ENCODE results near the gene OR5AC2.

OR5AC2 gene

DNA sequence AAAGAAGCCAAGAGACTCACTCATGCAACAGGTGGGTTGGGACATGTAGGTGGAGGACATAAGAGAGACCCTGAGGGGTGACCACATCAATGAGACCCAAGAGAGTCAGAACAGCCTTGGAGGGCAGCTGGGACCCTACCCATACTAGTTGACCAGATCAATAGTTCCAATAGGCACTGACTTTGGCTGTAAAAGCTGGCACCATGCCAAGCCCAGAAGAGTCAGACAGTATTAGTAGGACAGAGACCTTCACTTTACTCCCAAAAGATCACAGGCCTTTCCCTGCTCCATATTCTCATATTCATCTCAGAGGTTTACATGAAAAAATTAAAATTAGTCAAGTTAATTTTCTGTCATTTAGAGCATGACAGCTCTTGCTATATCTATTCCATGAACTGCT, 30.9 kb upstream of the OR5AC2 start:
- no peaks in the 10 kb centered on the region for H3K36me3 ChIP-seq (ENCODE audit: insufficient read depth, low read length)
- no peaks in the 10 kb centered on the region for H3K27me3 ChIP-seq (ENCODE audit: insufficient read depth, low read length)
- no peaks in the 10 kb centered on the region for H3K4me1 ChIP-seq (ENCODE audit: insufficient read depth, low read length, severe bottlenecking)
- H4K20me1 ChIP-seq (ENCODE audit: insufficient read depth, low read length) = no peaks in the 10 kb centered on the region
- H3K4me2 ChIP-seq (ENCODE audit: low read length) = no peak overlapping the region
- no peaks in the 10 kb centered on the region for H3F3A ChIP-seq (ENCODE audit: insufficient read depth, low read length)
- no peak for TF ChIP-seq EZH2 (IDR thresholded peaks at IDR 0.05; ENCODE audit: borderline replicate concordance, low read length)
- TF ChIP-seq, protein P1, sequence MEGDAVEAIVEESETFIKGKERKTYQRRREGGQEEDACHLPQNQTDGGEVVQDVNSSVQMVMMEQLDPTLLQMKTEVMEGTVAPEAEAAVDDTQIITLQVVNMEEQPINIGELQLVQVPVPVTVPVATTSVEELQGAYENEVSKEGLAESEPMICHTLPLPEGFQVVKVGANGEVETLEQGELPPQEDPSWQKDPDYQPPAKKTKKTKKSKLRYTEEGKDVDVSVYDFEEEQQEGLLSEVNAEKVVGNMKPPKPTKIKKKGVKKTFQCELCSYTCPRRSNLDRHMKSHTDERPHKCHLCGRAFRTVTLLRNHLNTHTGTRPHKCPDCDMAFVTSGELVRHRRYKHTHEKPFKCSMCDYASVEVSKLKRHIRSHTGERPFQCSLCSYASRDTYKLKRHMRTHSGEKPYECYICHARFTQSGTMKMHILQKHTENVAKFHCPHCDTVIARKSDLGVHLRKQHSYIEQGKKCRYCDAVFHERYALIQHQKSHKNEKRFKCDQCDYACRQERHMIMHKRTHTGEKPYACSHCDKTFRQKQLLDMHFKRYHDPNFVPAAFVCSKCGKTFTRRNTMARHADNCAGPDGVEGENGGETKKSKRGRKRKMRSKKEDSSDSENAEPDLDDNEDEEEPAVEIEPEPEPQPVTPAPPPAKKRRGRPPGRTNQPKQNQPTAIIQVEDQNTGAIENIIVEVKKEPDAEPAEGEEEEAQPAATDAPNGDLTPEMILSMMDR (IDR thresholded peaks at IDR 0.05; ENCODE audit: low read length) = no peak
- no peaks in the 10 kb centered on the region for H3K79me2 ChIP-seq (ENCODE audit: insufficient read depth, low read length)
- H3K9ac ChIP-seq (ENCODE audit: low read length) = no peak overlapping the region
- H3K9me2 ChIP-seq (ENCODE audit: low read depth, low read length) = no peaks in the 10 kb centered on the region
- no peaks in the 10 kb centered on the region for H3K9me3 ChIP-seq (ENCODE audit: low read length)
- no peak overlapping the region for H3K27ac ChIP-seq (ENCODE audit: low read depth, low read length, poor library complexity, severe bottlenecking)
- H3K4me3 ChIP-seq (ENCODE audit: low read depth, low read length, poor library complexity, severe bottlenecking) = no peak overlapping the region
- H2AFZ ChIP-seq (ENCODE audit: low read length) = no peak overlapping the region

DNA sequence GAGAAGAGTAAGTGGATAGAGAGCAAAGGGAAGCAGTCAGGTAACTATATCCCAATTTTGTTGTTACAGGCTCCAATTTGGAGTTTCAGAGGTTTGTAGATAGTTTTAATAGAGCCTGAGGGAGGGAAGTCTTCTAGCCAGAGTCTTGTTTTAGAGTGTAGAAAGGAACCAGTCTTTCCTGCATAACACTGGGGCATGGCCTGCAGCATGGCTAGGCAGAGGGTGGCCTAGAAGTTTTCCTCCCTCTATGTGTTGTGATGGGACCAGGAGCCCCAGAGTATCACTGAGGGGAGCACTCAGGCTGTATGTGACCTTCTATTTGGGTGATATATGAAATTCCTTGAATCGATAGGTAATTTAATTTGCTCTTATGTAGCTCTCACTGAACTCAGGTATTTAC, 29.3 kb upstream of the OR5AC2 start:
- Histone ChIP-seq H3K4me3 (ENCODE audit: low read depth, low read length, poor library complexity, severe bottlenecking) (no peak overlapping the region), H3K36me3 (ENCODE audit: insufficient read depth, low read length) (no peaks in the 10 kb centered on the region), H3K9me2 (ENCODE audit: low read depth, low read length) (no peaks in the 10 kb centered on the region), H3K27ac (ENCODE audit: low read depth, low read length, poor library complexity, severe bottlenecking) (no peak overlapping the region), H3K9ac (ENCODE audit: low read length) (no peak overlapping the region), H3K4me1 (ENCODE audit: insufficient read depth, low read length, severe bottlenecking) (no peaks in the 10 kb centered on the region), H2AFZ (ENCODE audit: low read length) (no peak overlapping the region), H4K20me1 (ENCODE audit: insufficient read depth, low read length) (no peaks in the 10 kb centered on the region), H3K79me2 (ENCODE audit: insufficient read depth, low read length) (no peaks in the 10 kb centered on the region), H3K27me3 (ENCODE audit: insufficient read depth, low read length) (no peaks in the 10 kb centered on the region), H3K4me2 (ENCODE audit: low read length) (no peak overlapping the region), H3K9me3 (ENCODE audit: low read length) (no peaks in the 10 kb centered on the region), H3F3A (ENCODE audit: insufficient read depth, low read length) (no peaks in the 10 kb centered on the region)
- no peak for TF ChIP-seq EZH2 (IDR thresholded peaks at IDR 0.05; ENCODE audit: borderline replicate concordance, low read length)
- TF ChIP-seq, protein P1 (IDR thresholded peaks at IDR 0.05; ENCODE audit: low read length) = no peak

DNA sequence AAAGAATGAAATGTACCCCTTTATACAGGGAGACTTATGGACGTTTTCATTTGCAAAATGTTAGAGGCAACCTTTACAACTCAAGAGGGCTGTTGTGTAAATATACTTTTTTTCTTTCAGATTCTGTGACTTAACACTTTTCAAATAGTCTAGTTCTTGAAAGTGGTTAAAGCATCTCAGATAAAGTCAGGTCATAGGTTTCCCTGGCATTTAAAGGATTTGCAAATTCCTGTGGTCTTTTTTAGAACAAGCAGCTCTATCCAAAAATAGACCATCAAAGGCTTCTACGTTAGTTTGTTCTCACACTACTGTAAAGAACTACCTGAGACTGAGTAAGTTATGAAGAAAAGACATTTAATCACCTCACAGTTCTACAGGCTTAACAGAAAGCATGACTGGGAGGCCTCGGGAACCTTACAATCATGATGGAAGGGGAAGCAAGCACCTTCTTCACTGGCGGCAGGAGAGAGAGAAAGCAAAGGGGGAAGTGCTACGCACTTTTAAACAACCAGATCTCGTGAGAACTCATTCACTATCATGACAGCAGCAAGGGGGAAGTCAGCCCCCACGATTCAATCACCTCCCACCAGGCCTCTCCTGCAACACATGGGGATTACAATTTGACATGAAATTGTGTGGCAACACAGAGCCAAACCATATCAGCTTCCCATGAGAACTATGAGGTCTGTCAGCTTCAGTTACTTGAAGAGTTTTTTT, 28.6 kb upstream of the OR5AC2 start:
- Histone ChIP-seq H4K20me1 (ENCODE audit: insufficient read depth, low read length) (no peaks in the 10 kb centered on the region), H3K4me3 (ENCODE audit: low read depth, low read length, poor library complexity, severe bottlenecking) (no peak overlapping the region), H3K36me3 (ENCODE audit: insufficient read depth, low read length) (no peaks in the 10 kb centered on the region), H2AFZ (ENCODE audit: low read length) (no peak overlapping the region), H3K4me1 (ENCODE audit: insufficient read depth, low read length, severe bottlenecking) (no peaks in the 10 kb centered on the region), H3K27ac (ENCODE audit: low read depth, low read length, poor library complexity, severe bottlenecking) (no peak overlapping the region), H3F3A (ENCODE audit: insufficient read depth, low read length) (no peaks in the 10 kb centered on the region), H3K79me2 (ENCODE audit: insufficient read depth, low read length) (no peaks in the 10 kb centered on the region), H3K9me2 (ENCODE audit: low read depth, low read length) (no peaks in the 10 kb centered on the region), H3K9me3 (ENCODE audit: low read length) (no peaks in the 10 kb centered on the region), H3K9ac (ENCODE audit: low read length) (no peak overlapping the region), H3K4me2 (ENCODE audit: low read length) (no peak overlapping the region), H3K27me3 (ENCODE audit: insufficient read depth, low read length) (no peaks in the 10 kb centered on the region)
- TF ChIP-seq, protein P1 (IDR thresholded peaks at IDR 0.05; ENCODE audit: low read length) = no peak
- no peak for TF ChIP-seq EZH2 (IDR thresholded peaks at IDR 0.05; ENCODE audit: borderline replicate concordance, low read length)

All from OCI-LY1 (cell line).